ENCODE data around the gene MED29. TPM values are rescaled to one million over a fixed set of nuclear protein-coding genes. Genes with fewer than 3 reads are reported as not detected.

The MED29 gene
- total RNA-seq, 4 donors from 2014 or later: 25.4 to 52.8 (median 41.0) TPM

DNA sequence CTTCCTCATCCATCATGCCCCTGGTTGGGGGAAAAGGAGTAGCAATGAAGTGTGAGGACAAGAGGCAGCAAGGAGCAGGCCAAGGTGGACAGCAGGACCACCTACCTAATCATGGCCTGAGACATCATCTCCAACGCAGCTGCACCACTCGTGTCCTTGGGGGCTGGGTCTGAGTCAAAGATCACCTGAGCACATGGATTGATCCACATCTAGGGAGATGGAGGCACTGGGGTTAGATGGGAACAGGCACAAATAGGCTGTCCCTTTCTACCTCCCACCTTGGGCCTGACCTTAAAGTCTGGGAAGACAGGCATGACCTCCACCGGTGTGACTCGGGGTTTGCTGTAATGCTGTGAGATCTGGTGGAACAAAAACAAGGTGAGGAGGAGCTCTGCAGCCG, 2.5 kb upstream of the MED29 start:
- no peak for TF ChIP-seq POLR2A (IDR thresholded peaks at IDR 0.05)
- TF ChIP-seq, protein P1, sequence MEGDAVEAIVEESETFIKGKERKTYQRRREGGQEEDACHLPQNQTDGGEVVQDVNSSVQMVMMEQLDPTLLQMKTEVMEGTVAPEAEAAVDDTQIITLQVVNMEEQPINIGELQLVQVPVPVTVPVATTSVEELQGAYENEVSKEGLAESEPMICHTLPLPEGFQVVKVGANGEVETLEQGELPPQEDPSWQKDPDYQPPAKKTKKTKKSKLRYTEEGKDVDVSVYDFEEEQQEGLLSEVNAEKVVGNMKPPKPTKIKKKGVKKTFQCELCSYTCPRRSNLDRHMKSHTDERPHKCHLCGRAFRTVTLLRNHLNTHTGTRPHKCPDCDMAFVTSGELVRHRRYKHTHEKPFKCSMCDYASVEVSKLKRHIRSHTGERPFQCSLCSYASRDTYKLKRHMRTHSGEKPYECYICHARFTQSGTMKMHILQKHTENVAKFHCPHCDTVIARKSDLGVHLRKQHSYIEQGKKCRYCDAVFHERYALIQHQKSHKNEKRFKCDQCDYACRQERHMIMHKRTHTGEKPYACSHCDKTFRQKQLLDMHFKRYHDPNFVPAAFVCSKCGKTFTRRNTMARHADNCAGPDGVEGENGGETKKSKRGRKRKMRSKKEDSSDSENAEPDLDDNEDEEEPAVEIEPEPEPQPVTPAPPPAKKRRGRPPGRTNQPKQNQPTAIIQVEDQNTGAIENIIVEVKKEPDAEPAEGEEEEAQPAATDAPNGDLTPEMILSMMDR (IDR thresholded peaks at IDR 0.05): no peak
- Histone ChIP-seq H3K4me1 (peaks cover 0 to 20% (median 8%) of the 10 kb centered on the region in 4 donors), H3K4me3 (no peak overlapping the region), H3K27ac (no peak overlapping the region), H3K36me3 (peaks cover 0 to 61% (median 0%) of the 10 kb centered on the region in 3 donors), H3K9me3 (no peaks in the 10 kb centered on the region), H3K27me3 (no peaks in the 10 kb centered on the region)
- no peak for DNase-seq

DNA sequence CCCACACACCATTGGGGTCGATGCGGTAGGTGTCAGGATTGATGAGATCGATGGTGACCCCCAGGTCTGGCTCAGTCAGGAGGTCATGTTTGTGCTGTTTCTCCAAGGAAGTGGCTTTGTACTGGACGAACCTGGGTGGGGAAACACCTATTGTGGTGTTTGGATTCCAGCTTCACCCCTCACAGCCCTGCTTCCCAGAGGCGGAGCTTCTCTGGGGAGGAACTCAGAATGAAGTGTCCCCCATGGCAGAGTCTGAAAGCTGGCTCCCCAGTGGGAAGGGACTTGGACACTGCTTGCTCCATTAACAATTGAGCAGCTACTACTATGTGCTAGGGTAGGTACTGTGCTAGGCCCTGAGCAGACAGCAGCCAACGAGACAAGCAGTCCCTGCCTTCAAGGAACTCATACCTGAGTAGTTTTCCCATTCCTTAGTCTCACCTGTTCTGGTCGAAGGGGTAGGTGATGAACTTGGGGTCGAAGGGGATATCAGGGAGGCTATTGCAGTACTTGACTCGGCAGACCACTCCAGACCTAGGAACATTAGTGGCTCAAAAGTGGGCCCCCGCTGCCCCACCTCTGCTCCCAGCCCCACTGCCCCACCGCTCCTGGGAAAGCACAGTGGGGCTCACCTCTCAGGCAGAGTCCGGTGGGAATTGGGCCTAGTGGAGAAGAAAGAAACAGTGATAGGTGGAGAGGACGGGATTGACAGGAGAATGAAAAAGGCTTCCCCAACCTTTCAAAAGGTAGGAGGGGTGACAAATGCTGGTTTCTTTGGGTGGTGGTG, 1.4 kb upstream of the MED29 start:
- Histone ChIP-seq H3K27ac (peak overlapping the region; percentile 85 to 100 (median 94)), H3K4me1 (peaks cover 0 to 20% (median 8%) of the 10 kb centered on the region in 4 donors), H3K36me3 (peaks cover 0 to 62% (median 0%) of the 10 kb centered on the region in 3 donors), H3K27me3 (no peaks in the 10 kb centered on the region), H3K9me3 (no peaks in the 10 kb centered on the region), H3K4me3 (peak overlapping the region; percentile 56 to 88 (median 77))
- TF ChIP-seq, protein P1 (IDR thresholded peaks at IDR 0.05): no peak
- no peak for TF ChIP-seq POLR2A (IDR thresholded peaks at IDR 0.05)
- DNase-seq: no peak

DNA sequence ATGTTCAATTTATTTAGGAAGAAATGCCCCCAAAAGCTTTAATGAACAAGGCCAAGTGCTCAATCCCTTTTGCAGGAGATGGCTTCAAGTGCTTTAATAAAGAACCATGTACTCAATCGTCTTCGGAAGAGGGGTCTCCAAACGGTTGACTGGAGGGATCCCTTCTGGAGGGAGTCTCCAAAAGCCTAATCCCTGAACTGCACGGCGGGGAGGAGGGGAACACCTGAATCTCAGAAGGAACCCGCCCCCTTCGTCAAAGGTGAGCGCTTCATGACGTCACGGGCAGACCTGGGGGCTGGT, 777 bp upstream of the MED29 start:
- DNase-seq: peak in 2 of 3 donors; percentile 86 to 90
- no peaks in the 10 kb centered on the region for H3K9me3 ChIP-seq
- H3K4me3 ChIP-seq: peak overlapping the region; percentile 56 to 88 (median 77)
- peaks cover 0 to 20% (median 8%) of the 10 kb centered on the region in 4 donors for H3K4me1 ChIP-seq
- no peaks in the 10 kb centered on the region for H3K27me3 ChIP-seq
- H3K27ac ChIP-seq: peak overlapping the region; percentile 85 to 100 (median 94)
- TF ChIP-seq, protein P1 (IDR thresholded peaks at IDR 0.05): no peak
- no peak for TF ChIP-seq POLR2A (IDR thresholded peaks at IDR 0.05)
- H3K36me3 ChIP-seq: peaks cover 0 to 56% (median 0%) of the 10 kb centered on the region in 3 donors

DNA sequence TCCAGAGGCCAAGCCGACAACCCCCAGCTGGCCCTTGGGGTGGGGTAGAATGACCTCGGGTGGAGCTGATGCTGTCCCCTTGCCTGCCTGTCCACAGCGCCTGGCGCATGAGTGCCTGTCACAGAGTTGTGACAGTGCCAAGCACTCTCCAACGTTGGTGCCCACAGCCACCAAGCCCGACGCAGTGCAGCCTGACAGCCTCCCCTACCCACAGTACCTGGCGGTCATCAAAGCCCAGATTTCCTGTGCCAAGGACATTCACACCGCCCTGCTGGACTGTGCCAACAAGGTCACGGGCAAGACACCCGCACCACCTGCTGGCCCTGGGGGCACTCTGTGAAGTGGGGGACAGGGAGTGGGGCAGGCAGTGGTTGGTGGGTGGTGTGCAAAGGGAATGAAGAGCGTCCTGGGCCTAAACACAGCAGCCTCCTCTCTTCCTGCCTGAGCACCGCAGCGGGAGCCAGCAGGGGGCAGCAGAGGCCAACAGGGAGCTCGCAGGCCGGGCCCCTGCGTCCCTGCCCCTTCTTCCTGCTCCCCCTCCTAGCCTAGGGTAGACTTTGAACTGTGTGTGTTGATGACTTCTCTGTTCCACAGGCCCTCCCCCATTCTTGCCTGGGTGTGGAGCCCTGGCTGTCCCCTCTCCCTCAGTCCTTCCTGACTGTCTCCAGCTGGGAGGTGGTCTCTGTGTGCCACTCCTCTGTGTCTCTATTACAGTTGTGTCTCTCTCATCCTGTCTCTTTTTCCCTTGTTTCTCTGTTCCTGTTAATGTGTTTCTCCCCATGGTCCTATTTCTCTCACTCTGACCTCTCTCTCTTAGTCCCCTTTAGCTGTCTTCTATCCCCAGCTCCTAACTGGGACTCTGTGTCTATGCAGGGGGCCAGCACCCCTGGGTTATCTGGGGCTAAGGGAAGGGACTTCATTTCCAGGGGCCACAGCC, 6.5 kb downstream of the MED29 start:
- no peaks in the 10 kb centered on the region for H3K27me3 ChIP-seq
- peaks cover 0 to 29% (median 0%) of the 10 kb centered on the region in 3 donors for H3K36me3 ChIP-seq
- peak; percentile 95 to 97 (median 97) for DNase-seq
- H3K4me1 ChIP-seq: peaks cover 20 to 53% (median 41%) of the 10 kb centered on the region in 4 donors
- TF ChIP-seq POLR2A (IDR thresholded peaks at IDR 0.05): peak; percentile 92 to 96
- TF ChIP-seq, protein P1 (IDR thresholded peaks at IDR 0.05): peak; percentile 95 to 100 (median 99)
- H3K27ac ChIP-seq: peak overlapping the region; percentile 98 to 100 (median 100)
- H3K9me3 ChIP-seq: no peaks in the 10 kb centered on the region
- peak overlapping the region in 2 of 4 donors; percentile 13 to 38 for H3K4me3 ChIP-seq

DNA sequence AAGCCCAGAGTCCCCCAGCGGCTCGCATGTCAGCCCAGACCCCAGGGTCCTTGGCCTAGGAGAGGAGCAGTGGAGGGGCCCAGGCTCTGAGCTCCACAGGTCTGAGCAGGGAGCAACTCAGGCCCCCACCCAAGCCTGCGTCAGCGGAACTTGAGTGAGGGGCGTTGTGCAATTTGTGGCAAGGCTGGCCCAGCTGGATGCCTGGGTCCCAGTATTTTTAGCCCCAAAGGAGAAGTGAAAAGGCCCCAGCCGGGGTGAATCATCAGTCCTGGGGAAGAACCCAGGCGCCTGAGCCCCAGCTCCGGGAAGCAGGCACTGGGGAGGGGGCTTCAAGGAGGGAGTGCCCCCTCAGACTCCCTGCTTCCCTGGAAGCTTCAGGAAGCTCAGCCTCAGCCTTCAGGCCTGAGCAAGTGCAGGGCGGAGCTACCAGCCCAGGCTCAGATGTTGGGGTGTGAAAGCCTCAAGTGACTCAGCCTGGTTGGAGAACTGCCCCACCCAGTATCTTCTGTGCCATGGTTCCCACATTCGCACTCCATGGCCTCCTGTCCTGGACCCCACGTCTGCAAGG, 7.2 kb downstream of the MED29 start:
- H3K4me3 ChIP-seq: peak overlapping the region in 3 of 4 donors; percentile 13 to 38 (median 18)
- H3K9me3 ChIP-seq: no peaks in the 10 kb centered on the region
- DNase-seq: peak in 2 of 3 donors; percentile 87 to 91
- H3K4me1 ChIP-seq: peaks cover 20 to 51% (median 42%) of the 10 kb centered on the region in 4 donors
- H3K27ac ChIP-seq: peak overlapping the region; percentile 98 to 100 (median 100)
- H3K36me3 ChIP-seq: peaks cover 0 to 21% (median 0%) of the 10 kb centered on the region in 3 donors
- H3K27me3 ChIP-seq: no peaks in the 10 kb centered on the region
- TF ChIP-seq, protein P1 (IDR thresholded peaks at IDR 0.05): no peak
- TF ChIP-seq POLR2A (IDR thresholded peaks at IDR 0.05): peak; percentile 61 to 89

Data from Peyer's patch (tissue), 4 donors.